HG02840 (cell line): ENCODE measurements around the gene GOLGA6L9.
A peak's percentile ranks its signal among the peaks of the same experiment; 100 is the strongest.
"Not testable (repeated sequence)": the region's sequence is repeated elsewhere in the genome, so short reads cannot be mapped to it uniquely, and the experiment has no call there.

ENCODE experiments used
- ATAC-seq: cut with Tn5 transposase; IDR thresholded peaks from one replicate; pipeline ENCODE4 v1.9.1; 2021; ENCODE audit warnings: mild to moderate bottlenecking, moderate library complexity, moderate number of reproducible peaks; ENCODE audit not compliant: unreplicated experiment, low FRiP score

GOLGA6L9 gene

GRCh38 chr15:82457336-82457735 is 27.7 kb downstream of the GOLGA6L9 start:
- not testable (repeated sequence) for ATAC-seq

DNA sequence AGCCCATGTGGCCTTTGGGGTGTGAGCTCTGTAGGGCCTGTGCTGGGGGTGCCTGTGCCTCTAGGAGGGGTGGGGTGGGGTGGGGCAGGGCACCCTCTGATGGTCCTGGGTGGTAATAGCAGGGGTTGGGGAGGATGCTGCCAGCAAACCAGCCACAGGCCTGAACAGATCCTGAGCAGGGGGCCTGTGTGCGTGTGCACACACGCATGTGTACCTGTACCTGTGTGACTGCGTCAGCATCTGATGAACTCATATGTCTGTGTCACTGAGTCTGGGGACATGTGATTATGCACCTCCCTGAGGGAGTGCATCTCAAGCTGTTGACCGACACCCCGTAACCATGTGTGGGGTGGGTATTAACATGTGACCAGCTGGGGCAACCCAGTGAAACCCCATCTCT is 36.0 kb downstream of the GOLGA6L9 start:
- not testable (repeated sequence) for ATAC-seq

DNA sequence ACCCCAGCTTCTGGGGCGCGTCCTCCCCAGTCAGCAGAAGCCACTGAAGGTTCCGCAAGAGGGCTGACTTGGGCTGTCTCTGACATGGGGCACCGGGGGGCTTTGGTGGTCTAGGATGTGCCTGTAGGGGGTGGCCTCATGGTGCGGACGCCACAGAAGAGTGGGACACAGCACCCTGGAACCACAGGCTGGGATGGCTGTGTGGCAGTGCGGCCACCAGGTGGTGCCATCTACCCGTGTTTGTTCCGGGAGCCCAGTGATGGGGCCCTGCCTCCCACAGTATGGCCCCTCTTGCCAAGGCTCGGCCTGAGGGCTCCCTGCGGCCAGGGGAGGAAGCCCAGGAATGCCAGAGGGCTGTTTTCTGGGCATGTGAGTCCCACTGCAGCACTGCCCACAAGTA is 38.6 kb downstream of the GOLGA6L9 start:
- peak; percentile 70 for ATAC-seq

DNA sequence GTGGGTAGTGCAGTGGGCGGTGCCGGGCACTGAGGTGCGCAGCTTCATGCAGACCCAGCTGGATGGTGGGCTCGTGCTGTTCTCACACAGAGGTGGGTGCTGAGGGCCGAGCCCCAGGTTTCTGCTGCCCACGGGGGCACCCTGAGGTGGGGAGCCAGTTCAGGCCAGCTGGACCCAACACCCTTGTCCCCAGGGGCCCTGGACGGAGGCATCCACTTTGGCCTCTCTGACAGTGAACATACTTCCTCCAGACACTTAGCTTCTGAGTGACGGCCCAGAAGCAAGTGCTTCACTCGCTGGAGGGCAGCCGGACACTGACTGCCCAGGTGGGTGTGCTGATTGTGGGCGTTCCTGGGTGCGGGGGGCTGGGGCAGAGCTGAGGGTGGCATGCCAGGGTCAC is 39.8 kb downstream of the GOLGA6L9 start:
- ATAC-seq = not testable (repeated sequence)

GRCh38 chr15:82472269-82472982 is 42.8 kb downstream of the GOLGA6L9 start:
- ATAC-seq = not testable (repeated sequence)

- not testable (repeated sequence) for ATAC-seq
Observed at GRCh38 chr15:82474596-82475325, 45.1 kb downstream of the GOLGA6L9 start.

- not testable (repeated sequence) for ATAC-seq
Observed at GRCh38 chr15:82475345-82475967, 45.8 kb downstream of the GOLGA6L9 start.

DNA sequence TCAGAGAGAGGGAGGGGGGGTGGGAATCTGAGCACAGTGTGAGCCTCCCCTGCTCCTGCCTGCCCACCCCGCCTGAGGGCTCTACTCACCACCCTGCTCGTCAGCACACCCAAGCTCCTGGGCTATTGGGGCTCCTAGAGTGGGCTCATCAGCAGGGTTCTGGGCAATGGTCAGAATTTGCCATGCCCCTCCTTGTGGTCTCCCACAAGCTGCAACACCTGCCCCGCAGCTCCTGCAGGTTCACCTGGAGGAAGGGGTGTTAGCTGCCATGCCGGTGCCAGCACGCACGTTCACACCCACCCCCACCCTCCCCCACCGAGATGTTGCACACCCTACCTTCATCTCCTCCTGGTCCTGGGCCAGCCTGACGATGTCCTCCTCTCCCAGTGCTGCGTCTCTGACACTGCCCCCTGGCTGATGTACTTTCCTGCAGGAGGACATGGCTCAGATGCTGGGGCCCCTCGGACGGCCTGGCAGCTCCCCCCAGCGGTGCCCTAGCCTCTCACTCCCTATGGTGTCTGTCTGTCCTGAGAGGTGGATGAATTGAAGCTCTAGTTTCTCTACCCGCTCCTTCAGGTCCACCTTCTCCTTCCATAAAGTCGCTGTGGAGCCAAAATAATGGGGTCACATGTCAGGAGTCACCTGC is 47.2 kb downstream of the GOLGA6L9 start:
- not testable (repeated sequence) for ATAC-seq

DNA sequence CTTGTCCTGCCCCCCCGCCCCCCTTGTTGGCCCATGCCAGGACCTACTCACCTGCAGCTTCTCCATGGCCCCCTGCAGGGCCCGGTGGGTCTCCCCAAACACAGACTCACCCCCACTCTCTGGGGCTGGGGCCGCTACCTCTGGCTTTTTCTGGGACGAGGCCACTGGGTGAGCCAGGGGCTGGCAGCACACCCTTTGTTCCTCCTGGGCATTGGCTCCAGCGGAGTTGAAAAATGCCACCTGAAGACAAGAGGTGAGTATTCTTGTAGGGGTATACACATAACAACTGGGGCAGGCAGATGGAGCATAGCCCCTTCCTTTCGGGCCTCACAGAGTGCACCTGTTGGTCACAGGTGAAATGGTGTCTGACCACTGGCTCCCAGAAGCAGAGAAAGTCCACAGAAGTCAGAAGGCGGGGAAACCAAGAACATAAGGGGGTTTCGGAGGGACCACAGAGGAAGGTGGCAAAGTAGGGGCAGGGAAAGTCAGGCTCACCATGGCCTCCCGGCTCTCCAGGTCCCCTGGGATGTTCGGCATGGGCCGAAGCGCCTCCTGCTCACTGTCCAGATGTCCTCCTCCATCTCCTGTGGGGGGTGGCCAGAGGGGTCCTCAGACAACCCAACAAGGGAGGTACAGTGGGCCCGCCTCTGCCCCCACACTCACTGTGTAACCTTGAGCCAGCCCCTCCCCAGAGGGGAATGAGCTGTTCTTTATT is 47.9 kb downstream of the GOLGA6L9 start:
- not testable (repeated sequence) for ATAC-seq
